CD14-positive monocyte (primary cell): ENCODE measurements around the gene ADGRF5. TPM values are rescaled to one million over a fixed set of nuclear protein-coding genes. Genes with fewer than 3 reads are reported as not detected.

Experiments used
- DNase-seq, 3 donors: peaks; one replicate each; pipeline ENCODE4 v3.0.0-alpha.2; 2011 to 2022
- H2AFZ ChIP-seq: 2 replicates; pipeline ENCODE4 v1.6.0; 2012; ENCODE audit warnings: mild to moderate bottlenecking, low read depth, low read length, inconsistent platforms; ENCODE audit not compliant: insufficient read depth, poor library complexity, severe bottlenecking
- H3K27ac ChIP-seq, 2 donors: 1 replicate in 1 of 2; 2 replicates in 1 of 2; pipeline ENCODE4 v1.5.1; 2012 to 2013; ENCODE audit warnings: low read length in 2 of 2, control low read depth in 1 of 2, inconsistent platforms in 1 of 2, low read depth in 1 of 2, mild to moderate bottlenecking in 1 of 2
- H3K27me3 ChIP-seq, 2 donors: one replicate each; pipeline versions ENCODE4 v1.6.0 to v1.6.1; 2011 to 2013; ENCODE audit warnings: low read length in 2 of 2; ENCODE audit not compliant: control insufficient read depth in 2 of 2, insufficient read depth in 2 of 2
- H3K36me3 ChIP-seq, 2 donors: replicated peaks in 1 of 2; 1 replicate in 1 of 2; 2 replicates in 1 of 2; pipeline versions ENCODE4 v1.5.1 to v1.6.1; 2012 to 2013; ENCODE audit warnings: low read length in 2 of 2, control low read depth in 1 of 2, inconsistent platforms in 1 of 2, mild to moderate bottlenecking in 1 of 2; ENCODE audit not compliant: insufficient read depth in 2 of 2, control insufficient read depth in 1 of 2
- H3K4me1 ChIP-seq, 2 donors: 1 replicate in 1 of 2; 2 replicates in 1 of 2; pipeline versions ENCODE4 v1.5.1 to v1.6.1; 2012 to 2013; ENCODE audit warnings: low read length in 2 of 2, control low read depth in 1 of 2, inconsistent platforms in 1 of 2, mild to moderate bottlenecking in 1 of 2, moderate library complexity in 1 of 2; ENCODE audit not compliant: insufficient read depth in 2 of 2, control insufficient read depth in 1 of 2
- H3K4me2 ChIP-seq: replicated peaks from 2 replicates; pipeline ENCODE3; 2012; ENCODE audit warnings: low read length, moderate library complexity, mild to moderate bottlenecking; ENCODE audit not compliant: poor library complexity, severe bottlenecking; ENCODE audit errors: extremely low read depth
- H3K4me3 ChIP-seq, 3 experiments: fragments of 200-600 bp in 1 of 3; sonication (generic) in 1 of 3; replicated peaks in 1 of 3; 1 replicate in 2 of 3; 2 replicates in 1 of 3; pipeline ENCODE4 v1.5.1; 2011 to 2013; ENCODE audit warnings: low read length in 3 of 3, mild to moderate bottlenecking in 3 of 3, control low read depth in 2 of 3, low read depth in 2 of 3, inconsistent platforms in 1 of 3, moderate library complexity in 1 of 3
- H3K79me2 ChIP-seq: 2 replicates; pipeline ENCODE4 v1.6.0; 2012; ENCODE audit warnings: mild to moderate bottlenecking, control low read depth, inconsistent platforms, low read length, moderate library complexity; ENCODE audit not compliant: insufficient read depth
- H3K9ac ChIP-seq: 2 replicates; pipeline ENCODE4 v1.6.0; 2017; ENCODE audit warnings: low read length, mild to moderate bottlenecking; ENCODE audit not compliant: insufficient read depth, poor library complexity, severe bottlenecking
- H3K9me3 ChIP-seq, 2 donors: replicated peaks in 1 of 2; 1 replicate in 1 of 2; 2 replicates in 1 of 2; pipeline versions ENCODE4 v1.5.1 to v1.6.1; 2012 to 2013; ENCODE audit warnings: low read length in 2 of 2, control low read depth in 1 of 2; ENCODE audit not compliant: control insufficient read depth in 1 of 2, insufficient read depth in 1 of 2
- H4K20me1 ChIP-seq: 2 replicates; pipeline ENCODE4 v1.6.0; 2012; ENCODE audit warnings: mild to moderate bottlenecking, low read length, control low read depth, moderate library complexity; ENCODE audit not compliant: insufficient read depth
- H3K27ac Mint-ChIP-seq, 7 donors: one replicate each; pipeline ENCODE4 v1.8.0; 2020; ENCODE audit warnings: mild to moderate bottlenecking in 7 of 7, mixed read lengths in 7 of 7, moderate library complexity in 6 of 7, inconsistent platforms in 2 of 7
- H3K27me3 Mint-ChIP-seq, 3 donors: one replicate each; pipeline ENCODE4 v1.8.0; 2021 to 2022; ENCODE audit warnings: low read depth in 3 of 3, mild to moderate bottlenecking in 3 of 3, mixed read lengths in 3 of 3, moderate library complexity in 3 of 3, inconsistent platforms in 1 of 3
- H3K36me3 Mint-ChIP-seq, 2 donors: one replicate each; pipeline ENCODE4 v1.8.0; 2020; ENCODE audit warnings: mixed read lengths in 2 of 2, inconsistent platforms in 1 of 2, mild to moderate bottlenecking in 1 of 2
- H3K4me1 Mint-ChIP-seq: one replicate; pipeline ENCODE4 v1.8.0; 2020; ENCODE audit warnings: mild to moderate bottlenecking, mixed read lengths
- H3K4me3 Mint-ChIP-seq, 2 donors: one replicate each; pipeline ENCODE4 v1.8.0; 2020; ENCODE audit warnings: mild to moderate bottlenecking in 2 of 2, mixed read lengths in 2 of 2, moderate library complexity in 1 of 2
- H3K9me3 Mint-ChIP-seq, 7 donors: one replicate each; pipeline ENCODE4 v1.8.0; 2020 to 2022; ENCODE audit warnings: mixed read lengths in 7 of 7, mild to moderate bottlenecking in 6 of 7, moderate library complexity in 6 of 7, inconsistent platforms in 2 of 7
- CTCF ChIP-seq: fragments of 200-600 bp; IDR thresholded peaks from one replicate; pipeline ENCODE4 v1.8.0; 2022; ENCODE audit warnings: antibody characterized with exemption, mild to moderate bottlenecking
- WGBS: methylation state at CpG from one replicate; pipeline ENCODE4 v1.1.5; 2013; ENCODE audit warnings: missing lambda C conversion rate; ENCODE audit not compliant: insufficient coverage; 5-methylcytosine and 5-hydroxymethylcytosine counted together
- intact Hi-C, 2 donors: fragments of 100-400 bp; cut with micrococcal nuclease; formaldehyde crosslinking; loops; one replicate each; pipeline versions ENCODE4 v1.15.0 to v1.15.1; 2023
- polyA plus RNA-seq, 3 donors: library from polyadenylated mRNA; depleted of rRNA in 1 of 3; unstranded in 2 of 3; stranded (reverse) in 1 of 3; fragments of 300-500 nt in 2 of 3; fragments of >200 nt in 1 of 3; fragmentation: Illumina TruSeq in 2 of 3; gene quantifications; 1 replicate in 2 of 3; 2 replicates in 1 of 3; pipeline ENCODE4 v1.2.3, GENCODE V29; 2012 to 2021

The ADGRF5 gene
- polyA plus RNA-seq, 3 donors: not detected

- H3K27me3 ChIP-seq: no peaks in the 10 kb centered on the region
- H3K27ac ChIP-seq: no peak overlapping the region
- H4K20me1 ChIP-seq: no peaks in the 10 kb centered on the region
- no peak overlapping the region for H3K4me3 ChIP-seq
- H3K9me3 ChIP-seq: no peaks in the 10 kb centered on the region
- no peaks in the 10 kb centered on the region for H3K36me3 Mint-ChIP-seq
- no peaks in the 10 kb centered on the region for H3K36me3 ChIP-seq
- H3K27ac Mint-ChIP-seq: no peak overlapping the region
- no peaks in the 10 kb centered on the region for H3K79me2 ChIP-seq
- H3K4me1 Mint-ChIP-seq: no peaks in the 10 kb centered on the region
- no peak for TF ChIP-seq CTCF
- H3K27me3 Mint-ChIP-seq: peaks cover 0 to 3% (median 1%) of the 10 kb centered on the region in 3 donors
- no peaks in the 10 kb centered on the region for H3K4me1 ChIP-seq
- no peak overlapping the region for H3K4me2 ChIP-seq
- peaks cover 0 to 2% (median 0%) of the 10 kb centered on the region in 7 donors for H3K9me3 Mint-ChIP-seq
- intact Hi-C loops: no loop called here
- no peak overlapping the region for H3K4me3 Mint-ChIP-seq
- no peak for DNase-seq
- H3K9ac ChIP-seq: no peak overlapping the region
- no peak overlapping the region for H2AFZ ChIP-seq
- no CpG with 5 or more reads among the region's 5 CpGs for WGBS
Observed at GRCh38 chr6:46927066-46927465, 5.3 kb upstream of the ADGRF5 start.

DNA sequence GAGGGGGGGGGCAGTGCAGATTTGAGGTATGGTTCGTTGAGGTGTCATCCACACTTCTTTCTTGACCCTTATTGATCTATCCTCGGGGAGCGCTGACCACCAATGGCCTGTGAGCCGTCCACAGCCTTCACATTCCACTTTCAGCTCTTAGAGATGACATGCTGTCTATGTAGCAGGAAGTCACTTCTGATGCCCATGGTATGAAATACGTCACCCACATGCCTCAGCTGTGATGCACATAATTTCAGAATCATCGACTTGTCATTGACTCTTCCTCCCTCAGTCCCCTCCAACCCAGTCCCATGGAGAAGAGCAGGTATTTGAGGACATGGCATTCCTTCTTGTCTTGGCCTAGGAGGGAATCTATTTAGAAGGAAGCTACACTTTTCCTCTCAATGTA lies 4.7 kb upstream of the ADGRF5 start:
- H3K4me1 ChIP-seq: no peaks in the 10 kb centered on the region
- H3K9me3 Mint-ChIP-seq: peaks cover 0 to 3% (median 0%) of the 10 kb centered on the region in 7 donors
- H3K36me3 ChIP-seq: no peaks in the 10 kb centered on the region
- 100% methylated on average over 1 of the region's 6 CpGs for WGBS
- no peaks in the 10 kb centered on the region for H3K9me3 ChIP-seq
- no peak overlapping the region for H3K27ac ChIP-seq
- H3K9ac ChIP-seq: no peak overlapping the region
- no peak overlapping the region for H3K4me3 ChIP-seq
- H4K20me1 ChIP-seq: no peaks in the 10 kb centered on the region
- intact Hi-C loops: no loop called here
- peaks cover 0 to 3% (median 1%) of the 10 kb centered on the region in 3 donors for H3K27me3 Mint-ChIP-seq
- H3K36me3 Mint-ChIP-seq: no peaks in the 10 kb centered on the region
- no peak for TF ChIP-seq CTCF
- no peaks in the 10 kb centered on the region for H3K79me2 ChIP-seq
- no peak overlapping the region for H3K4me3 Mint-ChIP-seq
- H2AFZ ChIP-seq: no peak overlapping the region
- no peak for DNase-seq
- H3K27me3 ChIP-seq: no peaks in the 10 kb centered on the region
- no peaks in the 10 kb centered on the region for H3K4me1 Mint-ChIP-seq
- H3K4me2 ChIP-seq: no peak overlapping the region
- no peak overlapping the region for H3K27ac Mint-ChIP-seq
